ENCODE measurements around the gene LIPK.
"Not testable (repeated sequence)": the region's sequence is repeated elsewhere in the genome, so short reads cannot be mapped to it uniquely, and the experiment has no call there.

The LIPK gene

DNA sequence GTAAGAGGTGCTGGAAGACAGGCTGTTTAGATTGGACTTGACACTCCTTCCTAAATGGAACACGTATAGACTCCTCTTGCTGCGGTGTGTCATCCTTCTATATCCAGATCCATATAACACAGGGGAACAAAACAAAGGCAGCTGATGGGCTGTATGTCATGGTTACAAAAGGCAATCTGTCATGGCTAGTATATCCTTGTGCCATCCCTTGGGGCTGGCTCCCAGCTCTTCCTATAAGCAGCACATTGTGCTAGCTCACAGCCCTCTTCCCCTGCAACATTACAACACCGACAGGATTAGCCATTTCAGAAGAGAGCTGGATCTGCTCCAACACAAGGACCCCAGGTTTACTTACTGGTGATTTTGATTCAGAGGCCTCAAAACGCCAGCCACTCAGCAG, 15.3 kb downstream of the LIPK start:
- no peak for DNase-seq (ENCODE audit: low read depth)

GRCh38 chr10:88725798-88726197, 19.7 kb downstream of the LIPK start:
- DNase-seq (ENCODE audit: low read depth), result no peak

DNA sequence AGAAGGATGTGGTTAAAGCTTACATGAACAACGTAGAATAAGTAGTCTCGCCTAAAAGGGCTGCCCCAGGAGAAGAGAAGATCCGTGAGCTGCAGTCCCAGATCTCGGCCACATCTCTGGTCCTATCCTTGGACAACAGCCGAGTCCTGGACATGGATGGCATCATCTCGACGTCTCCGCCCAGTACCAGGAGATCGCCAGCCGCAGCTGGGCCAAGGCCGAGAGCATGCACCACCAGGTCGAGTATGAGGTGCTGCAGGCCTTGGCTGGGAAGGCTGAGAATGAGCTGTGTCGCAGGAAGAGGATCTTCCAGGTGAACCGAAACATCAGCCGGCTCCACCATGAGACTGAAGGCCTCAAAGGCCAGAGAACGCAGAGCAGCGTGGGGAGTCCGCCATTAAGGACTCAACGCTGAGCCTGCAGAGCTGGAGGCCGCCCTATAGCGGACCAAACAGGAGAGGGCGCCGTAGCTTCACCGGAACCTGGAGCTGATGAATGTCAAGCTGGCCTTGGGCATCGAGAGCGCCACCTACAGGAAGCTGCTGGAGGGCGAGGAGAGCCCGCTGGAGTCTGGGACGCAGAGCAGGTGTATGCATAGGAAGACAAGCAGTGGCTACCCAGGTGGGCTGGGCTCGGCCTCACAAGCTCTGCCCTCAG, 22.2 kb downstream of the LIPK start:
- no peak for DNase-seq (ENCODE audit: low read depth)

GRCh38 chr10:88730864-88731263, 24.8 kb downstream of the LIPK start:
- no peak for DNase-seq (ENCODE audit: low read depth)

DNA sequence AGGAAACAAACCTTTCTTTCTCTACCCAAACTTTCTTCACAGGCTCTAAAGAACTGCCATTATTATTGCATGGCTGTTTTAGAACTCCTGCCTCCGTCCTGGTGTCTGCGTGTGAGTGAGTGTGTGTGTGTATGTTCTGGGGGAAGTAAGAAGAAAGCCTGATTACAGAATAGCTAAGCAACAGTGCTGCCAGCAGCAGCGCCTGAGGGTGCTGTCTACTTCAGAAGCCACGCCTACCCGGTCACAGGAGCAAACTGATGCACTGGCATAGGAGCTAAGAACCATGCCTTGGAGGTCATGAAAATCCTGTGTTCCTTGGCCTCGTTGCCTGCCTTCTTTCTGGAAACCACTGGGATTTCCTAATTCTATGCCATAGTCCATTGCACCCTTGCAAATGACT, 25.2 kb downstream of the LIPK start:
- no peak for DNase-seq (ENCODE audit: low read depth)

DNA sequence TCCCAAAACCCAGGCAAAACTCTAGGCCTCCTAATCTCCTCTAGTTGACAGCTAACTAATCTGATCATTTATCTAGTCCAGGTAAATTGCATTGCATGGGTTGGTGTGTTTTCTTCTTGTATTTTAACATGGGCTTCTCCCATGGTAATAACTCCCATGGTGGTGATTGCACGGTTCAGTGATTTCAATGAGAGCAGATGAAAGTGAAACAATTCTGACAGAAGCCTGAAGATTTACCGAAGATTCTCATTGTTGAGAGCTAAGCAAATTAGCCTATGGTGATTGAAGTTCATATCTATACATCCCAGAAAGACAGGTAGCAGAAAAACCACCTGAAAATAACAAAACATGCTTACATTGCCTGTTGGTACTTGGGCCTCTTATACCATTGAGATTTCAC, 27.2 kb downstream of the LIPK start:
- no peak for DNase-seq (ENCODE audit: low read depth)

DNA sequence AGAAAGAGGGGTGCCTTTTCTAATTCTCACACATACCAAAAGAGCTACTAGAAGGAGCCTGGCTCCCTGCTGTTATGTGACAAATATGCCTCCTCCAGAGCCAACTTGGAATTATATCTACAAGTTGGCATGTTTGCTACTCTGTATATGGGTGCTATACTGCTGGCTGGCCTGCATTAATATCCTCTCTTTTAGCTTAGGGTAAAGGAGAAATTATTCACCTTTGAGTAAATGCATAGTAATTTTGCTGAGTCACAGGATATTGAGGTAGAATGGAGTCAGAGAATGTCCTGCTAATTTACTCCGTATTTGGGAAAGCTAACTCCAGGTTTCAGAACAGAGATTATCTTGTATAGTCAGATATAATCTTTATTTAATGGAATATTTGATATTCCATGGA, 29.6 kb downstream of the LIPK start:
- DNase-seq (ENCODE audit: low read depth), result no peak

- DNase-seq (ENCODE audit: low read depth), result not testable (repeated sequence)
Measured at GRCh38 chr10:88741921-88742320, 35.9 kb downstream of the LIPK start.

- no peak for DNase-seq (ENCODE audit: low read depth)
Measured at GRCh38 chr10:88742448-88742847, 36.4 kb downstream of the LIPK start.

DNA sequence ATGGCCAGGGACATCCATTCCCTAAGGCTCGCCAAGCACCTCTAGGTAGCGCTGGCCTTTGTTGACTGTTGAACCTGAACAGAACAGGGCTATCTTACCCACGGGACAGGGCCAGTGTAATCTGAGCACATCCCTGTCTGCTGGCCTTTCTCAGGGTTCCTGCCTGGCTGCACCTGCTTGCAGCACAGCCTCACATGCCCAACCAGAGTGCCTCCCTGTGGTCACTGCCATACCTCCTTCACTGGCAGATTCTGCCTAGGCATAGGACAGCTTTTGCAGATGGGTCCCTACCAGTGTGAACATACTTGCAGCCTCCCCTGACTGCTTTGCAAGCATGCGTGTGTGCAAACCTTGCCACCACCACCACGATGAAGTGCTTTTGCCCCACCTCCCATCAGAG, 38.0 kb downstream of the LIPK start:
- no peak for DNase-seq (ENCODE audit: low read depth)

- no peak for DNase-seq (ENCODE audit: low read depth)
Measured at GRCh38 chr10:88745633-88746032, 39.6 kb downstream of the LIPK start.

GRCh38 chr10:88754287-88754686, 48.2 kb downstream of the LIPK start:
- DNase-seq (ENCODE audit: low read depth), result no peak

- no peak for DNase-seq (ENCODE audit: low read depth)
Measured at GRCh38 chr10:88755753-88756152, 49.7 kb downstream of the LIPK start.

DNA sequence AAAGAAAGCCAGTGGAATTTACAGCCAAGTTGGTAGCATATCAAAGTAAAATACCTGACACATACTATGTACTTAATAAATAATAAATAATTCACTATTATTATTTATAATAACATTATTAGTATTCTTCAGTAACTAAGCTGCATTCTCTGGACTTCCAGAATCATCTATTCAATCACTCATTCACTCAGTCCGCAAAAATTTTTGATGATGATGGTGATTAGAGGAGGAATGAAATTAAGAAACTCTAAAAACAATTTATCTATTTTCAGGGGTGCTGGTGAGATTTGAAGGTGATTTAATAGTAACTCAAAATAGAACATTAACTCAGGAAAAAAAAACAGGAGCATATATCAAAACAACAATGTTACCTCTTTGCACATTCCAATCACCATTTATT, 50.6 kb downstream of the LIPK start:
- DNase-seq (ENCODE audit: low read depth), result no peak

DNA sequence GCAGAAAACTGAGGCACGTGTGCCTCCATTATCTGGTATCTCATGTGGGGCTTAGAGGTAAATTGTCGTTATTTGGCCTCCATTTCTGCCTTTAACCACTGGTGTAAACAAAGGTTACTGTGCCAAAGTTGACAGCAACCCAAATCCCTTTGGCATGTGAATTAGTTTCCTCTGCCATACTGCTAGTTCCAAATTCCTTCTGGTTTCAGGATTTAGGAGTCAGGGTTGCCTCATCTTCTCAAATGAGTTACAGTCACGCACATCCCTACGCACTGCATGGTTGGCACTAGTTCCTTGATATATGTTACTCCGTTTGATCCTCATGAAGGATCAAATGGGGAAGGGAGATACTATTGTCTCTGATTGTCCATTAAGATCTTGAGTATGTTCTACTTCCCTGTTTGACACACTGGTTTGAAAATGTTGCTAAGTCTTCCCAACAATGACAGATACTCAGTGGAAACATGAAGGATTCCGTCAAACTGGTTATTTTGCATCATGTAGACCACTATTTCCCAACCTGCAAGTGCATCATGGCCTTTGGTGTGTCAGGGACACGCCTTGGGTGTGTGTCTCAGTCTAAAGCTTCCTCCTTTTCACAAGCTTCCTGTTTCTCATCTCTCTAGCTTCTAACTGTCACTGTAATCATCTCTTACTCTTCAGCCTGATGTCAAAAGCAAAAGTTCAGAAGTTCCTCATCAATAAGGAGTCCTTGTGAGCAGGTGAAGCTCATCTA, 53.5 kb downstream of the LIPK start, which contains the start of gene LIPN:
Gene LIPN, plus strand, starts transcription at position 655 of the 736 bp plus-strand sequence. CDS start 1,386 bp downstream, outside the sequence.
- no peak for DNase-seq (ENCODE audit: low read depth)

GRCh38 chr10:88762906-88763305, 56.9 kb downstream of the LIPK start:
- no peak for DNase-seq (ENCODE audit: low read depth)

DNA sequence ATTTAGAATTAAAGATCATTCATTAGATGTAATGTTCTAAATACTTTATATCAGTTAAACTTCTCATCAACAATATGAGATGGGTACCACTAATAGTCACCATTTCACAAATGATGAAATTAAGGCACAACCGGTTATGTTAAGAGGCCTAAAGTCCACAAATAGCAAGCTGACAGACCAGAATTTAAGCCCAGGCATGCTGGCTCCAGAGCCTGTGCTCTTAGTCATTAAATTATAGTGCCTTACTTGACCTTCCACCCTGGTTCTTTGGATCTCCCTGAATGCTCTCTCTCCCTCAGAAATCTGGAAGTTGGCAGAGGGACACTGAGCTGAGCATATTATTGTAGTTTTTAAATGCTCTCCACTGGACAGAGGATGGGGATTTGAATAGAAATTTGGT, 57.4 kb downstream of the LIPK start:
- DNase-seq (ENCODE audit: low read depth), result no peak

DNA sequence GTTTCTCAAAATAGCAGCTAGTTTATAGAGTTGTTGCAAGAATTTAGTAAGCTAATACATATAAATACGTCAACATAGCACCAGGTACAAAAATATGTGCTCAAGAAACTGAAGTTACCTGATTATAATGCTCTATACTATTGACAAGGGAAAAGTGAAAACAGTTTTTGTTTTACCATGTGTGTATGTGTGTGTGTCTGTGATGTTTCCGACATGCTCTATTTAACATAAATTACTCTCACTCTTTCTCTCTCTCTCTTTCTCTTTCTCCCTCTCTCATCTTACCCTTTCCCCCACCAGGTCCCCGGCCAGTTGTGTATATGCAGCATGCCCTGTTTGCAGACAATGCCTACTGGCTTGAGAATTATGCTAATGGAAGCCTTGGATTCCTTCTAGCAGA, 58.1 kb downstream of the LIPK start:
- no peak for DNase-seq (ENCODE audit: low read depth)

- DNase-seq (ENCODE audit: low read depth), result no peak
Measured at GRCh38 chr10:88765816-88766215, 59.8 kb downstream of the LIPK start.

DNA sequence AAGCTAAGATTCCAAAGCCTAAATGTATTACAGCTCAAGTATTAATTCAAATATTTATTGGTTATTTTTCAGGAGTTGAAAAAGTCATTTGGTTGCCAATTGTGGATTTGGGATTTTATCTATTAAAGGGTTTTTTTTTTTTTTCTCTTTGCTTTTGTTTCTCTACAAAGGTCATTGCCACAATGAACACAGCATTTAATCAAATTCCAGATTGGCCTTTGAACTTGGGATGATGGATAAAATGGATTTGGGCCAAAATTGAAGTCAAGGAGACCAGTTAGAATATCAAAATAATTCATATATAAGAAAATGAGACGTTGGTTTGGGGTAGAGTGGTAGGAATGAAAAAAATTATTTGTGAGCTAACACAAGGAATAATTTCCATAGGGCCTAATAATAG, 63.3 kb downstream of the LIPK start:
- no peak for DNase-seq (ENCODE audit: low read depth)

DNA sequence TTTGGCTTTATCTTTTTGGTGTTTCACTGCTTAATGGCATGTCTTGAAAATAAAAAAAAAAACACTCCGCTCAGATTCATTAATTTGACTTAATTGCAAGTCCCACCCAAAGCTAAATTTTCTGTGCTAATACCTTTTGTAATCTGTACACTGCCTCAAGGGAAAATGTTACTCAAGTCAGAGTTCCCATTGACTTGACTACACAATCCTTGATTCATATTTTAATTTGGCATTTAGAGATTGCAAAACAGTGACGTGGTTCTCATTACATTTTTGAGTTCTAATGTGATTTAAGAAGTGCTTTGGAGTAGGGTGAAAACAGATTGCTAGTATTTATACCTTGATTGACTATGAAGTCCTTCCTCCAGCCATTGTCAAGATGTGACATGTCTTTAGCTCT, 75.2 kb downstream of the LIPK start:
- no peak for DNase-seq (ENCODE audit: low read depth)

DNA sequence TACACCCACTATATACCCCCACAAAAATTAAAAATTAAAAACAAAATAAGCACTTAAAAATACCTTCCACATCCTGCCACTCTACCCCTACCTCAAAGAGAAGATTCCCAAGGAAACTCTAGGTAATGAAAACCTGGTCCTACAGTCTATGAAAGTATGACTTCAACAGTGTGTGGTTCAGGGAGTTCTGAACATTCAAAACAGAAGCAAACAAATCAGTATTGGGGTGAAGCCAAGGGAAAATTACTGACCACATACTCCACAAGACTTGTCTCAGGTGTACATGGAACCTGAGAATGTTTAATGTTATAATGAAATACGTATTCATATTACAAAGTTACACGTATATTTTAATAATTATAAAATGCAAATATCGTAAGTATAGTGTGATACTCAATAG, 76.2 kb downstream of the LIPK start:
- DNase-seq (ENCODE audit: low read depth), result no peak

- DNase-seq (ENCODE audit: low read depth), result no peak
Measured at GRCh38 chr10:88783724-88784123, 77.7 kb downstream of the LIPK start.
